Measurements from ENCODE around the gene WDR31.

Gene WDR31

DNA sequence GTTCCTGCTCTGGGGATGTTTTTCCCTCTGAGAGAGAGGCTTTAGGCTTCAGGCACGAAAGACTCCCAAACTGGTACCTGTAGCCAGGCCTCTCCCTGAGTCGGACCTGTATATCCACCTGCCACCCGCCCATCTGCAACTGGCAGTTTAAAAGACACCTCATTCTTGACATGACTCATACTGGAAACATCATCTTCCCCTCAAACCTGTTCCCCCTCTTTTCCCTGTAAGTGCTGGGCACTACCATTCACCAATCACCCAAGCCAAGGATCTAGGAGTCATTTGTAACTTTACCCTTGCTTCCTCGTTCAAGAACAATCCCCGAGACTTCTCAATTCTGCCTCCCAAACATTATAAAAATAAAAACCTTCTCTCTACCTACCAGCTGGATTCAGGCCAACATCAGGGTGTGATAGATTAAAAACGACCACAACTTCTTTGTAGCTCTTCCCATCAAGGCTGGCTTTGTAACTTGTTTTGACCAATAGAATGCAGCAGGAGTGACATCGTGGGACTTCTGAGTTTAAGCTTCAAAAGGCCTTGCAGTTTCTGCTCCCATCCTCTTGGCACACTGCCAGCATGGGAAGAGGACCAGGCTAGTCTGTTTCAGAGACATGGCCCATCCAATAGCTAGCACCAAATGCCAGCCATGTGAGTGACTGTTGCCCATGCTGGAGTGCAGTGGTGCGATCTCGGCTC lies 1.8 kb upstream of the WDR31 start:
- DNase-seq (ENCODE audit: low read depth in 2 of 2) = no peak

DNA sequence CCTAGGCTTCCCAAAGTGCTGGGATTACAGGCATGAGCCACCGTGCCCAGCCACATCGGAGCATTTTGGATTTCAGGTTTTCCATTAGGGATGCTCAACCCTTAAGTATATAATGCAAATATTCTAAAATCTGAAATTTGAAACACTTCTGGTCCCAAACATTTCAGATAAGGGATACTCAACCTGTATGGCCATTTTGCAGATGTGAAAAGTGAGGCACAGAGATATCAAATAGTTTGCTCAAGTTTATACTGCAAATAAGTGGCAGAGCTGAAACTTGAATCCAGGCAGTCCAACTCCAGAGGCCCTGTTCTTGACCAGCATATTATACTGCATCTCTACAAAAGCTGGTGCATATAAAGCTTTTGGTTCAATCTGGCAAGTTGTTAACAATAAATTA lies 2.4 kb downstream of the WDR31 start:
- DNase-seq (ENCODE audit: low read depth in 2 of 2) = no peak

DNA sequence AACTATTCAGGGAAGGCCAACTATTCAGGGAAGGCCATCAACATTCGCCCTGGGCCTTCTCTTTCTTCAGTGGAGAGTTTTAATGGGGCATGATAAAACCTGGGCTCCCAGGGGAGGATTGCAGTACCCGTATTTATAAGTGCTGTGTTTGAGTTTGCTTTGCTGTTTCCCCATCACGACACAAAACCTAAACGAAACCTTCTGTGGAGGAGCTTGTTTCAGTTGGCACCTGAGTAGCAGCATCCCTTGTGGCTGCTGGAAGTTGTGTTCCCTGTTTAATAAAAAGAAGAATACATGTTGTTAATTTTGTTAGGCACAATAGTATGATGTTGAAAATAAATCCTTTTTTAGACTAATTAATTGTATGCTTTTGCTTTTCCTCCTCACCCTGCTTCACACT lies 8.3 kb downstream of the WDR31 start:
- no peak for DNase-seq (ENCODE audit: low read depth in 2 of 2)

DNA sequence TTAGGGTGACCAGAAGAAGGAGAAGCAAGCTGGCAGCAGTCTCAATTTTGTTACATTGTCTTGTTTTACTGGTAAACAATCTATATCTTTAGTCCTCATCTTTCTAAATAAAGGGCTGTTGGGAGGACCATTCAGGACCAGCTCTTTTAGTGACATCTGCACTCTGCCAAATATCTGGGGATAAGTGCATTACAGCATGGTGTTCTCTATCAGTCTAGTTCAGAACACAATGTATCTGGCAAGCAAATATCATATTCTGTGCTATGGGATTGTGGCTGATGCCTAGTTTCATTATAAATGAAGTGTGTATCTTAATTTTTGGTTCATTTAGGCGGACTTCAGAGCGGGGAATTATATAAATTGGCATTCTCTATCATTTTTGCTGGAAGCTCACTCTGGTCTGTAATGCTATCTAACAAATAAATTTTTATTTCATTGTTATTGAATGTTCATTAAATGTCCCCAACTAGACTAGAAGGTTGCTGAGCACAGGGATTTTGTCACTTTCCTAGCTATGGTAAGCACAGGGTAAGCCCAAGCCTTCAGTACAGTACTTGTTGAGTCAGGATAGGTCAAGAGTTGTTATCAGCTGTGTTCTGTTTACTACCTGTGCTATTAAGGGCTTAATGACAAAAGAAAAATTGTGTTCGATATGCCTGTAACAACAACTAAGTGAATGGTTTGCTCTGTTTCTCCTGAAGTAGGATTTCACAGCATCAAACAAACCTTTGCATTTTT lies 11.9 kb downstream of the WDR31 start:
- DNase-seq (ENCODE audit: low read depth in 2 of 2) = no peak

DNA sequence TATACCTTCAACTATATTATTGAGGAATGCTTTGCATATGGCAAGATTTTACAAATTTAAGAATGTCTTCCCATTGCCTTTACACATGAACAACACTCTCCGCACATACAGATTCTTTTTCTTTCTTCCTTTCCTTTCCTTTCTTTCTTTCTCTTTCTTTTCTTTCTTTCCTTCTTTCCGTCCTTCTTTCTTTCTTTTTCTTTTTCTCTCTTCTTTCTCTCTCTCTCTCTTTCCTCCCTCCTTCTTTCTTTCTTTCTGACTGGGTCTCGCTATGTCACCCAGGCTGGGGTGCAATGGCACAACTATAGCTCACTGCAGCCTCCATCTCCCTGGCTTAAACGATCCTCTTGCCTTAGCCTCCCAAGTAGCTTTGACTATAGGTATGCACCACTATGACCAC lies 13.8 kb downstream of the WDR31 start:
- DNase-seq (ENCODE audit: low read depth in 2 of 2) = no peak

DNA sequence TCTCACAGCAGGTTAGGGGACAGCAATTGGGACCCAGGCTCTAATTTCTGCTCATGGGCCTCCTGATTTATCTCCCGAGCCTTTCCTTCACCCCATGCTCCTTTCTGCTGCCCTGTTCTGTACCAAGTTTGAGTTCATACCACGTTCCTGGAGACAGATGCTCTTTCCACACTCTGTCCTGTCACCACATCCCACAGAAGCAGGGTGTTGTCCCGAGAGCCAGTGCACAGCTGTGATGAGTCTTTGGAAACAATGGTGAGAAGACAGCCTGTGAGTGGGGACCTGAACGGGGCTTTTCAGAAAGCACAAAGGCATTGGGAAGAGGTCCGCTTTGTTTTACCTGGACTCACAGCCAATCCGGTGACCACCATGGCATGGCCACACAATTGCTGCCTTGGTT lies 17.4 kb downstream of the WDR31 start:
- no peak for DNase-seq (ENCODE audit: low read depth in 2 of 2)

DNA sequence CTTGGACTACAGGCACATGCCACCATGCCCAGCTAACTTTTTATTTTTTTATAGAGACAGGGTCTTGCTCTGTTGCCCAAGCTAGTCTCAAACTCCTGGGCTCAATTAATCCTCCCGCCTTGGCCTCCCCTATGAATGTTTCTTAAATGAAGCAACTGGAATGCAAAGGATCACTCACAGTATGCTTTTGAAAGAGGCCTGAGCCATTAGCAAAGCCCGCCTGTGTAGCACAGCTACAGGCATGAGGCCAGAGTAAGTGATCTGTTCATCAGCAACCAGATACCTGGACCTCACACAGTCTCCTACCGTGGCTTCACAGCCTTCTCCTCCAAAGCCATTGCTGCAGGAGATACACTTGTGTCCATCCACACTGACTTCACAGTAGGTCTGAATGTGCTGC lies 20.0 kb downstream of the WDR31 start:
- DNase-seq (ENCODE audit: low read depth in 2 of 2) = no peak

DNA sequence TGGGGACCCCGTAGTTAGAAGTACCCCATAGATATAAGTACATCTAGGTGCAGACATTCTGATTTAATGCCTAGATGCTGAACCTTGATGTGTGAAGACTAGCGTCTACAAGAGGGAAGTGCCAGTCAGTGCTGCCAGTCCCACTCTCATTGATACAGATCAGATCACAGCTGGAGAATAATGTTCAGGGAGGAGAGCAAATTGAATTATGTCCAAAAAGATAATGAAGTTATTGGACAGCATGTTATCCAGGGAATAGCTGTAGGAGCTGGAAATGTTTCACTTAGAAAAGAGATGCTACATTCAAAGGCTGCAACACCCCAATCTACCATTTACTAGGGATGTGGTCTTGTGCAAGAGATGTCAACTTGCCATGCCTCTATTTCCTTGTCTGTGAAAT lies 21.0 kb downstream of the WDR31 start:
- DNase-seq (ENCODE audit: low read depth in 2 of 2) = no peak

DNA sequence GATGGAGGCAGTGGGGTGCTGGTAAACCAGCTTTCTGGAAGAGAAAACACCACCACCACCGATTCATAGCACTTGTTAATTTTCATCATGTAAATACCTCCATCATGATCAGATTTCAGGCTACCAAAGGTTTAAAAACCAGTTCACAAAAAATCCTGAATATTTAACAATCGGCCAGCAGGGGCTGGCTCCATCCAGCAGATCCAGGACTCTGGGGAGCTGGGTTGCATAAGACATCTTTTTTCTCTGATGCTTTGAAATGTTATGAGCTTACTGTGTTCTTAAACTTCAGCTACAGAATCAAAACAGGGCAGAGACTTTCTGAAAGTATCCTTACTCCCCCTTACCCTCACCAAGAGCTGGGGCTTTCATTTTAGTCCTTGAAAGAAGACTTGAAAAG lies 22.3 kb downstream of the WDR31 start:
- no peak for DNase-seq (ENCODE audit: low read depth in 2 of 2)

DNA sequence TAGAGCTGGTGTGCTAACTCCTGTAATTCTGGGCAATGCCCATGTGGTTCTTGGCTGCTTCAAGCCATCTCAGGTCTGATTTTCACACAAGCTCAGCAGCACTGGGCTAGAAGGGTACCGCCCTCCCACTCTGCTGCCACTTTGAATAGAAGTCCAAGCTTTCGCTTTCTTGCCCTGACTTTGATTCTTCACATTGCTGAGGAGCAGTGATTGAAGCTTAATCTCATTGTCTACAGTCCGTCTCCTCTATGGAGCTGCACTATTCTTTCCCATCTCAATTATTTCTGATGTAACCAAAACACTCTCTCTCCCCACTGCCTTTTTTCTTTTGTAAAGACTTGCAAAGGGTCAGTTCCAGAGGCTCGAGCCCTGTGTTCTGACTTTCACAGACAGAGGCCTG lies 24.0 kb downstream of the WDR31 start:
- no peak for DNase-seq (ENCODE audit: low read depth in 2 of 2)

DNA sequence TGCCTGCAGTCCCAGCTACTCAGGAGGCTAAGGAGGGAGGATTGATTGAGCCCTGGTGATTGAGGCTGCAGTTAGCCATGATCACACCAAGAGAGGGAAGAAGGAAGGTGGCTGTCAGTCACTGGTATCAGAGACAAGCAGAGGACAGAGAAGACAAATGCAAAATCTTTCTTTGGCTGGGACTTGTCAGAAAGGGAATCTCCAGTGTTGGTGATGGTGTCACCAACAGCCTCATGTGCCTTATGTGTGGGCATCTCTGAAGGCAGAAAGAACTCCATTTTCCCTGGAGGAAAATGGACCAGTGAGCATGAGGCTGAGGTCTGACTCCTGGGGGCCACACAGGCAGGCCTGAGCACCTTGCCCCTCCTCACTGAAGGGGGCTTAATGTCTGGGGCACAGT lies 24.8 kb downstream of the WDR31 start:
- DNase-seq (ENCODE audit: low read depth in 2 of 2) = no peak

DNA sequence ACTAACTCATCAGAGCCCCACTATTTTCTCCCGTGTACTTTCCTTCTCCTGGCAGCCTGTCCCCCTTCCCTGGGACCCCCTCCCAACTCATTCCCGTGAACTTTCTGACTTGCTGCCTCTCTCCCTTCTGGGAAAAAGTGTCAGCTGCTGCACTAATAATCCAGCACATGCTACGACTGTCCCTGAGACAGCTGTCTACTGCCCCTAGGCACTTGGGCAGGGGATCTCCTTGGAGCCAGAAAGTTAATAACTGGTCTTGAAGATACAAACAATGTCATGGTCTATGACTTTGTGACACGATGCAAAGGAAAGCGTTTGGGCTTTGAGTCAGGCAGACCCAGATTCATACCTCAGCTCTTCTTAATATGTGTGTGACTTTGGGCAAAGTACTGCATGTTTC lies 26.8 kb downstream of the WDR31 start:
- no peak for DNase-seq (ENCODE audit: low read depth in 2 of 2)

DNA sequence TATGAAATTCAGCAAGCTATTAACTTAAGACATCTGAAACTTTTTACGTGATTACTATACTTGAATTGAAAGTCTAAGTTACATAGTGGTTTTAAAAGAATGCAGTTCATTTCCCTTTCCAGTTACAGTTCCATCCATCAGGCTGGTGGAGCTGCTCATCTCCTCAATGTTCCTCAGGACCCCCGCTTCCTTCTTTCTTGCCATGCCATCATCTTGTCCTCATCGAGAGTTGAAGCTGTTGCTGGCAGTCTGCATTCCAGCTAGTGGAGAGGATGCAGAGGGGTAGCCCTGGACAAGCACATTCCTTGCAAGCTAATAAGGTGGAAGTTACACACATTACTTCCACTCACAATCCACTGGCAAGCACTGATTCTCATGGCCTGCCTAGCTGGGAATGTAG lies 28.1 kb downstream of the WDR31 start:
- no peak for DNase-seq (ENCODE audit: low read depth in 2 of 2)

DNA sequence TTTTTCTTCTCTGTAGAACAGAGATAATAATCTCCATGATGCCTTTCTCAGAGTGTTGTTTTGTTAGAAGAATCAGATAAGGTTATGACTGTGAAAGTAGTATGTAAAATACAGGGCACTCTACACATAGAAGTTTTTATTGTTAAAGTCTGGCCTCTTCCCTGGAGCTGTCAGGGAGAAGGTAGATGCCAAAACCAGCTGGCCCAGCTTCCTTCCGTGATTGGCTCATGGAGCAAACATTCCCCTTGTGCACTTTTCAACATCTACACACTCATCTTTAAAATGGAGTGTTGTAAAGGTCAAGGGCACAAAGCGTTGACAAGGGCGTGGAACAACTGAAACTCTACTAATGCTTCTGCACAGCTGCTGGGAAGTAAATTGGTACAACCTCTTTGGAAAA lies 29.5 kb downstream of the WDR31 start:
- DNase-seq (ENCODE audit: low read depth in 2 of 2) = no peak

DNA sequence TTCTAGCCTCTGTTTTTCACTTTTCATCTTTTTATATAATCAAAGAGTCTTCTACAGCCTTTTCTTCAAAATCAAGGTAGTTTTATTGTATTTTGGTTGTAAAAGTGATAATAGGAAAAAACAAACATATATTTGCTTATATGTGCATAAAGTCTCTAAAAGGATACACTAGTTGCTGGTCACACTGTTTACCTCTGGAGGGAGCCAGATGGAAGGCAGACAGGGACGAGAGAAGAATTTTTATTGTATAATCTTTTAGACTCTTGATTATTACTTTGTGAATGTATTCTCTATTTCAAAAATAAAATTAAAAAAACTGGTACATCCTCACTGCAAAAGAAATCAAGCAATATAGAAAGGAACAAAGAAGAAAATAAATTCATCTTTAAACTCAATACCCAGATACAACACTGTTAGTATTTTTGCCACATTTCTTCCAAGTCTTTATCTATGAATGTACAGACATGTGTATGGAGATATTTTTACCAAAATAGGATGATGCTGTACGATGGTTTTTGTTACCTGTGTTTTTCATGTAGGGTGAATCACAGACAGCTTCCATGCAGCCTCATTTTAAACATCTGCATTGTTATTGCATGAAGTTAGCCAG lies 30.8 kb downstream of the WDR31 start:
- no peak for DNase-seq (ENCODE audit: low read depth in 2 of 2)

DNA sequence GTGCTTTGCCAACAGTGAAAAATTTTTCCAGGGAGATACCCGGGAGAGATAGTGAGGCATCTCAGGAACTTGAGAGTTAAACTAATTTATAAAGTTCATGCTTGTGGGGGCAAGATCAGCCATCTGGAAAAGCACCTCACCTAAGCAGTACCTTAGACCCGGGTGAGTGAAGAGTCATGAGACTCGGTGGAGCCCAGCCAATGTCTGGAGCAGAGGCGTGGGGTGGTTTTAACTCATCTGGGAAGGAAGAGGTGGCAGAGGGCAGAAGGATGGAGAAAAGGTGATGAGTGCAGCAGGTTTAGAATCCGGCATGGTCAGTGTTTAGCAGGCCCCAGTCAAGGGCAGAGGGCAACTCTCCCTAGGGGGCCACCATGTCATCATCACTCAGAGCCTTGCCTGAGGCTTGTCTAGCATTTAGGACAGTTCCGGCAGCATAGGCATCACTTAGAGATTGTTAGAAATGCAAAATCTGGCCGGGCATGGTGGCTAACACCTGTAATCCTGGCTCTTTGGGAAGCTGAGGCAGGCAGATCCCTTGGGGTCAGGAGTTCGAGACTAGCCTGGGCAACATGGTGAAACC lies 32.6 kb downstream of the WDR31 start:
- DNase-seq (ENCODE audit: low read depth in 2 of 2) = no peak

DNA sequence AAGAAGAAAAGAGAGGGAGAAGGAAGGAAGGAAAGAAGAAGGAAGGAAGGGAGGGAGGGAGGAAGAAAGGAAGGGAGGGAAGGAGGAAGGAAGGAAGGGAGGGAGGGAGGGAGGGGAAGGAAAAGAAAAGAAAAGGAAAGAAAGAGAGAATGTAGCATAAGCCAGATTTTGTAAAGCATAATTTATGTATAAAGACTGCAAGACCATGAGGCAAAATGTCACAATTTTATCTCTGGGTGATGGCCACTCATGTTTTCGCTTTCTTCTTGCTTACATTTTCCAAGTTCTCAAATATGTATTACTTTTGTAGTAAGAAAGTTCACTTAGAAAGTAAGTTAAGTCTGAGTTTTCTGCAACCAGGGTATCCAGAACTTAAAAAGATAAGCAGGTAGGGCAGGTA lies 33.5 kb downstream of the WDR31 start:
- DNase-seq (ENCODE audit: low read depth in 2 of 2) = no peak

DNA sequence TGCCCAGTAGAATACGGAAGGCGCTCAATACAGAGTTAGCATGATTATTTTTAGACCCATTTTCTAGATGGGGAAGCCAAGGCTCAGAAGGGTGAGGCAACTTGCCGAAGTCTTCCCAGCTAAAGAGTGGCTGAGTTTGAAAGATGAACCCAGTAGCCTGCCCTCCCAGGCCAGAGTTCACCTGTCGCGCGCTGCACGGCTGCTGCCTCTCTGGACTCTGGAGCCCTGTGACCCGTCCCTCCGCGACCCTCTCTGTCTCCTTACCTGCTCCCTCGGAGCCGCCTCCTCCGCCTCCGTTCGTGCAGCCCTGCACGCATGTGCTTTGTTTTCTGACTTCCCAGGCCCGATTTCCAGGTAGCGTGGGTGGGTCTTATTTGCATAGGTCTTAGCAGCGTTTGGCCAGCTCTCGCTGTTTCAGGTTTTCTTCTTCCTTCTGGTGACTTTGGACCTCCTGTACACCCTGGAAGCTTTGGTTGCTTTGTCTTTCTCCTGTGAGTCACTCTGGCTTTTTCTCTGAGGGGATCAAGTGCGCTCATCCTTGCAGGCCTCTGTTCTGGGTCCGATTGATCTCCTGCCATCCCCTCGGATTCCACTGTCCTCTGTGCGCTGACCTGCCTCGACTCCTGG lies 37.2 kb downstream of the WDR31 start, which contains the start of gene RNF183:
TSS of gene RNF183 (minus strand) at position 585 of the 627 bp plus-strand sequence. CDS start 5,192 bp downstream, outside the sequence.
- DNase-seq (ENCODE audit: low read depth in 2 of 2) = no peak

DNA sequence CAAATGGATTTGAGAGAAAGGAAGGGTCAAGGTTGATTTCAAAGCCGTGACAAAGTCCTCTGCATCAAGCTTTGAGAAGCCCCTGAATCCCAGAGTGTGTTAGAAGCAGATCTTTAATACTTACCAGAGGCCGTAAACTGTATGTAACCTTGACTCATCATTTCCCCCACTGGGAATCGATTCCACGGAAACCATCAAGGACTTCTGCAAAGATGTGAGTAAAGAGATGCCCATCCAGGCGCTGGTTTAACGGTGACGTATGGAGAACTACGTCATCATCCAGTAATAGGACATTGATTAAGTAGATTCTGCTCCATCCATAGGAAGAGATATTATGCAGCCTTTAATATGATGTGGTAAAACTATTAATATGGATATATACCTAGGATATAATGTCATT lies 38.5 kb downstream of the WDR31 start:
- DNase-seq (ENCODE audit: low read depth in 2 of 2) = no peak

DNA sequence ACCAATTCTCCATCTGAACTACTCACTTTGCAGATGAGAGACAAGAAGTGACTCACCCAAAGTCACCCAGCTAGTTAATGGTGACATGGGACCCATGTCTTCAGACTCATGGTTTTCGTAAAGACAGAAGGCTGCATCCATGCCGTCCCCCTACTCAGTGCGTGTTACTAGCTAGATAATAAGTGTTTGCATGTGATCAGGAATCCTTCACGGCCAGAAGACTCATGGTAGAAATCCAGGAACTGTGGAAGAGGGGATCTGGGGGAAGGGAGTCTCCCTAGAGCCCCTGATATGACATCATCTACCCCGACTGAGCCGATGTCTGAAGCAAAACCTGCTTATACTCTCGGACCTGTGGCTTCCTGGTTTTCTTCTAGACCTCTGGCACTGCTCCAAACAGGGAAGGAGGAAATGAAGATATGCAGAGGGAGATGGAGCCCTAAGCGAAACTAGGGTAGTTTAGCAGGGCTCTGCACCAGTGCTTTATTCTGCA lies 40.2 kb downstream of the WDR31 start:
- no peak for DNase-seq (ENCODE audit: low read depth in 2 of 2)

DNA sequence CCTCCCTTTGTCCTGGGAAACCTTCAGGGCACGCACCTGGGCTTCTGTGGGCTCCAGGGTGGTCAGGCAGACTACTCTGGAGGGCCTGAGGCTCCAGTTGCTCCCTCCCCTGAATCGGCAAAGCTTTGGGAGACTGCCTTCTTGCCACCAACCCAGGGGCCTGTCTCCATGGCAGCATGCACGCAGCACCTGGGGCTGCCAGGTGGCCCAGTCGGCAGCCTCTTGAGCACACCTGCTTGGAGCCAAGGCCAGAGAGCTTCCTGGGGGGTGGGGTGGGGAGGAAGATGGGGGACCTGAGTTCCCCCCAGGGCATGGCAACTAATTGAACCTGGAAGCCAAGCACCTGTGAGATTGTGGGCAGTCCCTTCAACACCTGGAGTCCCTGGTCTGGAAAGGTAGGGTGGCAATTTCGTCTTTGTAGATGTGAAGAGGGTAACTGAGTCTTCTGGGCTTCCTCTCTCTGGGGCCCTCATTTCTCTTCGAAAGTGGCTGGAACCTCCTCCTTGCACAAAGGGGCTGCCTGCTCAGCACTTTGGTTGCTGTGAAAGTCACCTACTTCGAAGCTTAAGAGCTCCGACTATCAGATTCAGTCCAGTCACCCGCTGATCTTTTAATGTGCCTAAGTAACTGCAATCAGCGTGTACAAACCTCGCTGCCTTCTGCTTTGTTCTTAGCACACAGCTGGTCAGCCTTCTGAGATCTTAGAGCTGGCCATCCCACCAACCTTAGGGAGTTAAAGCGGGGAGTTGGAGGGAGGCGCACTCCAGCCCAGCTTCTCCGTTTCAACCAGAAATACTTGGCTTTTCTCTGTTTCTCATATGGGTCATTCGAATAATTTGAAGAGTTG lies 40.9 kb downstream of the WDR31 start:
- no peak for DNase-seq (ENCODE audit: low read depth in 2 of 2)
